ENCODE results near the gene CPSF4.
"Not testable (repeated sequence)": the region's sequence is repeated elsewhere in the genome, so short reads cannot be mapped to it uniquely, and the experiment has no call there.

The CPSF4 gene

GRCh38 chr7:99497766-99498545 is 59.2 kb downstream of the CPSF4 start:
- DNase-seq, result no peak

- no peak for DNase-seq
Observed at GRCh38 chr7:99498546-99498944, 59.8 kb downstream of the CPSF4 start.

GRCh38 chr7:99499371-99499720 is 60.6 kb downstream of the CPSF4 start:
- DNase-seq, result no peak

GRCh38 chr7:99499721-99500636 is 61.2 kb downstream of the CPSF4 start, which contains the start of gene ZNF394:
Gene ZNF394, minus strand, starts transcription at chr7:99500281. Its CDS starts 188 bp downstream, at chr7:99500093.
- DNase-seq, result peak; percentile 55

- DNase-seq, result no peak
Observed at GRCh38 chr7:99500637-99501009, 61.9 kb downstream of the CPSF4 start.

- not testable (repeated sequence) for DNase-seq
Observed at GRCh38 chr7:99501236-99501635, 62.5 kb downstream of the CPSF4 start.

- no peak for DNase-seq
Observed at GRCh38 chr7:99504281-99504602, 65.5 kb downstream of the CPSF4 start.

GRCh38 chr7:99504603-99505323 is 66.0 kb downstream of the CPSF4 start, which contains the start of gene ZKSCAN5:
Gene ZKSCAN5, plus strand, starts transcription at chr7:99504662. Its CDS starts 1,383 bp downstream, at chr7:99506045.
- peak; percentile 88 for DNase-seq

- DNase-seq, result no peak
Observed at GRCh38 chr7:99505324-99505662, 66.5 kb downstream of the CPSF4 start.

Data from activated gamma-delta T cell (primary cell).